AG04450 (cell line): ENCODE data around the gene ARID3A. TPM values are rescaled to one million over a fixed set of nuclear protein-coding genes. Genes with fewer than 3 reads are reported as not detected.

Experiments used
- CTCF ChIA-PET: fragments of 300-600, 350-600 bp; formaldehyde crosslinking; extraction: SDS; loops from one replicate; lab custom pipeline; 2022; ENCODE audit warnings: antibody characterized with exemption, inconsistent platforms; lab: Charles Lee
- POLR2A ChIA-PET: fragments of 350-600 bp; formaldehyde crosslinking; extraction: SDS; loops from one replicate; lab custom pipeline; 2021; ENCODE audit warnings: antibody characterized with exemption, inconsistent platforms; lab: Yijun Ruan, JAX
- DNase-seq: peaks from one replicate; pipeline ENCODE4 v3.0.0-alpha.2; 2011; ENCODE audit warnings: low read depth, low spot score
- H3K27ac ChIP-seq: one replicate; pipeline ENCODE4 v1.5.1; 2012; ENCODE audit warnings: low read depth, low read length, control low read depth
- H3K27me3 ChIP-seq: one replicate; pipeline ENCODE4 v1.6.0; 2012; ENCODE audit warnings: low read length; ENCODE audit not compliant: control insufficient read depth, insufficient read depth
- H3K4me3 ChIP-seq: 2 replicates; pipeline ENCODE4 v1.5.1; 2011; ENCODE audit warnings: mild to moderate bottlenecking, low read depth, low read length, control low read depth
- H3K9me3 ChIP-seq: 2 replicates; pipeline ENCODE4 v1.5.1; 2012; ENCODE audit warnings: low read length; ENCODE audit not compliant: control insufficient read depth, insufficient read depth
- polyA plus RNA-seq: library from polyadenylated mRNA; depleted of rRNA; stranded (reverse); fragments of >200 nt; gene quantifications from 2 replicates; pipeline ENCODE4 v1.2.3, GENCODE V29; 2011
- TF ChIP-seq, protein P1 (sequence below): IDR thresholded peaks from 2 replicates; pipeline ENCODE4 v1.5.1; 2011; ENCODE audit warnings: low read depth, low read length, control low read depth, inconsistent platforms

ARID3A gene
- polyA plus RNA-seq, 1 experiment: 7.6 TPM

DNA sequence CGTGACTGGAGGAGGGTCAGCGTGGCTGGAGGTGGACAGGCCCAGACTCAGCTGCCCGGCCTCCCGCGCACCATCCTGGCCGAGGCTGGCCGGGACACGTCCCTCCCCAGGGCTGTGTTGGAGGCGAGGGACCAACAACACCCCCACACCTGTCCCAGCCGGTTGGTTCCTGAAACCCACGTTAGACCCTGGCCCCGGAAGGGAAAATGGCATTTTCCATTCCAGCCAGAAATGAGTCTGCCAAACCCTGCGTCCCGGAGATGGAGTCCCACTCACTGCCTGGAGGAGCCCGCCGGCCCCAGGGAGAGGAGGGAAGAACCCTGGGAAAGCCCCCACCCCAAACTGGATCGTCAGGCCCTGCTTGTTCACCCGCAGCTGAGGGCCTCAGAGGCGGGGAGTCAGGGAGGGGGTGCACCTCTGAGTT is 53.5 kb downstream of the ARID3A start:
- no peak overlapping the region for H3K27ac ChIP-seq
- H3K27me3 ChIP-seq: no peaks in the 10 kb centered on the region
- CTCF ChIA-PET: interaction anchor here (1.1 kb wide), 1 partner anchor 57 kb away, joined by 4 read pairs; no protein-coding TSS in a partner anchor
- peaks cover 2% of the 10 kb centered on the region; the same call in 1 of the 2 replicates for H3K9me3 ChIP-seq
- H3K4me3 ChIP-seq: no peak overlapping the region
- no peak for DNase-seq
- TF ChIP-seq, protein P1, sequence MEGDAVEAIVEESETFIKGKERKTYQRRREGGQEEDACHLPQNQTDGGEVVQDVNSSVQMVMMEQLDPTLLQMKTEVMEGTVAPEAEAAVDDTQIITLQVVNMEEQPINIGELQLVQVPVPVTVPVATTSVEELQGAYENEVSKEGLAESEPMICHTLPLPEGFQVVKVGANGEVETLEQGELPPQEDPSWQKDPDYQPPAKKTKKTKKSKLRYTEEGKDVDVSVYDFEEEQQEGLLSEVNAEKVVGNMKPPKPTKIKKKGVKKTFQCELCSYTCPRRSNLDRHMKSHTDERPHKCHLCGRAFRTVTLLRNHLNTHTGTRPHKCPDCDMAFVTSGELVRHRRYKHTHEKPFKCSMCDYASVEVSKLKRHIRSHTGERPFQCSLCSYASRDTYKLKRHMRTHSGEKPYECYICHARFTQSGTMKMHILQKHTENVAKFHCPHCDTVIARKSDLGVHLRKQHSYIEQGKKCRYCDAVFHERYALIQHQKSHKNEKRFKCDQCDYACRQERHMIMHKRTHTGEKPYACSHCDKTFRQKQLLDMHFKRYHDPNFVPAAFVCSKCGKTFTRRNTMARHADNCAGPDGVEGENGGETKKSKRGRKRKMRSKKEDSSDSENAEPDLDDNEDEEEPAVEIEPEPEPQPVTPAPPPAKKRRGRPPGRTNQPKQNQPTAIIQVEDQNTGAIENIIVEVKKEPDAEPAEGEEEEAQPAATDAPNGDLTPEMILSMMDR: no peak
- POLR2A ChIA-PET: no interaction called here

DNA sequence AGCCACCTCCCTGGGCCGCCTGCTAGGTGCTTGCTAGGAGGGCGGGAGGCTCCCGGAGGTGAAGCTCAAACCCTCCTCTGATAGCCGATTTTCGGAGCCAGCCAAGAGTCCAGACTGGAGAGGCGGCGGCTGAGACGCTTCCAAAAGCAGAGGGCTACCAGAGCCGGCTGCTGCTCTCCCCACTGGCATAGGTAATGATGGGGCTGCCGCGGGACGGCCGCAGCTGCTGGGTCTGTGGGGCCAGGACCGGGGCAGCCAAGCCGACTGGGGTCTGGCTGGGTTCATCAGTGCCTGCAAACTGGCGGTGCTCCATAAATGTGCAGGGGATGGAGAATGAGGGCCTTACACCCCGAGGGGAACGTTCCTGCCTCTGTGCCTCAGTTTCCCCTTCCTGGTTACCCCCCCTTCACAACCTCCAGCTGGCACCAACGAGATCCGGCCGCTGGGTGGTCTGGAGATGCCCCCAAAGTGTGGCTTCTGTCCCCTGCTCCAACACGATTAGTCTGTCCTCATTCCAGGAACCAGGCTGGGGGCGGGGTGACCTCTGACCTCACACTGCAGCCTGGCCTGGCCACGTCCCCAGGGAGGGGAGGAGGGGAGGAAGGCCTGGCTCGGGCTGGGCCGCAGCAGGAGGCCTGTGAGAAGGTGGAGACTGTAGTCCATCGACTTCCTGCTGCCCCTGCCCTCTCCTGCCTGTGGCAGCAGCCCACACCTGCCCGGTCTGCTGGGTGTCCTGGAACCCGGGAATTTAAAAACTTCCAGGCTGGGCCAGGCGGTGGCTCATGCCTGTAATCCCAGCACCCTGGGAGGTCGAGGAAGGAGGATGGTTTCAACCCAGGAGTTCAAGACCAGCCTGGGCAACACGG is 54.5 kb downstream of the ARID3A start:
- Histone ChIP-seq H3K4me3 (no peak overlapping the region), H3K27me3 (no peaks in the 10 kb centered on the region), H3K27ac (no peak overlapping the region), H3K9me3 (peaks cover 4% of the 10 kb centered on the region; the same call in 1 of the 2 replicates)
- TF ChIP-seq, protein P1: no peak
- ChIA-PET POLR2A (interaction anchor here (1.1 kb wide), 1 partner anchor 16 kb away, joined by 5 read pairs; no protein-coding TSS in a partner anchor), CTCF (interaction anchor here (0.6 to 2.7 kb wide), 3 partner anchors 57 to 470 kb away, joined by 3 to 26 read pairs (median 4); no protein-coding TSS in a partner anchor)
- no peak for DNase-seq

DNA sequence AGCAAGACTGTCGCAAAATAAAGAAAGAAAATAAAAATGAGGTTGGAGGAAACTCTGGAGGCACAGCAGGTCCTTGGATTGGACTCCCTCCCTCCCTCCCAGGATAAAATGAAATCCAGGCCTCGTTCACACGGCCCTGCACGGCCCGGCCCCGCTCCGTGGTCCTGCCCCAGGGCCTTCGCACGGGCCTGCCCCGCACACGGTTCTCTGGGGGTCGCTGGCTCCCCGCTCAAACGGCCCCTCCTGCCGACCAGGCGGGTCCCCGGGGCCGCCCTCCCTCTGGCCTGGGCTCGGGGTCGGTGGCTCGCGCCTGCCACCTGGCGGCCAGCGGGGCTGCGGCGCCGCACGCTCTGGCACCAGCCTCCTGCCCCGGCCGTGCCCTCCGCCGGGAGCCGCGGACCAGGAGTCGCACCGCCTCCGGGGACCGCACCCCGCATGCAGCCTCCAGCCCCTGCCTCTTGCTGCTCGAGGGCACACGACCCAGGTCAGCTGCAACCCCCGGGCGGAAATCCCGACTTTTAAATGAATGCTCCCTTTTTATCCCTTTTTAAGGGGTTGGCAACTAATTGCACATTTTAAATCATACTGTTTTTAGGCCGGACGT is 56.8 kb downstream of the ARID3A start:
- no peaks in the 10 kb centered on the region for H3K27me3 ChIP-seq
- H3K27ac ChIP-seq: no peak overlapping the region
- DNase-seq: no peak
- H3K9me3 ChIP-seq: peaks cover 4% of the 10 kb centered on the region; the same call in 1 of the 2 replicates
- H3K4me3 ChIP-seq: peak overlapping the region; percentile 51
- POLR2A ChIA-PET: no interaction called here
- TF ChIP-seq, protein P1: peak; percentile 57
- CTCF ChIA-PET: interaction anchor here (1.6 to 4.4 kb wide), 3 partner anchors 12 to 62 kb away, joined by 6 to 26 read pairs (median 16); no protein-coding TSS in a partner anchor

DNA sequence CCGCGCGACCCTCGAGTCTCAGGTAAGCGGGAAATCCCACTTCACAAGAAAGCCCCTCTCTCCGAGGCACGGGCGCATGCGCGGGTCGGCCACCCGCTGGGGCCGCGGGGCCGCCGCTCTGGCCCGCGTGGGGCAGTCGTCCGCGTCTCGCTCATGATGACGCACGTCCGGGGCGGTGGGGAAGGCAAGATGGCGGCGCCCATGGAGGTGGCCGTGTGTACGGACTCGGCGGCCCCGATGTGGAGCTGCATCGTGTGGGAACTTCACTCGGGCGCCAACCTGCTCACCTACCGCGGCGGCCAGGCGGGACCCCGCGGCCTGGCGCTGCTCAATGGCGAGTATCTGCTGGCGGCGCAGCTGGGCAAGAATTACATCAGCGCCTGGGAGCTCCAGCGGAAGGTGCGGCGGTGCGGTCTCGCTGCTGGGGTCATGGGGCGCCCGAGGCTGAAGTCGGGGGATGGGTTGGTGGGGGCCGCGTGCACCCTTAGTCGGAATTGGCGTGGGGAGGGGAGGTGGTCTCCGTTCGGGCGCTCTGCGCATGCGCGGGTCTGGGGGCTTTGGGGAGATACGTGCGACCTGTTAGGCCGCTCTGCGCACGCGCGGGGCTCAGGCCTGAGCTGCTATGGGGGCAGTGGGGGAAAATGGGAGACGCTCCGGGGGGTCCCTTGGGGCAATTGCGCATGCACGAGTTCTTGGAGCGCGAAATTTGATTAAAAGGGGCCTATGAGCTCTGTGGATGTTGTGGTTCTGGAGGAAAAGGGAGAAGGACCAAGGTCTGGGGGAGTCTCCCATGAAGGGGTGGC is 58.5 kb downstream of the ARID3A start, which contains the start of gene WDR18:
Gene WDR18, plus strand, starts transcription at position 181 of the 803 bp plus-strand sequence. Its CDS starts 9 bp downstream, at position 190.
- Histone ChIP-seq H3K9me3 (peaks cover 4% of the 10 kb centered on the region; the same call in 1 of the 2 replicates), H3K27me3 (no peaks in the 10 kb centered on the region), H3K27ac (peak within 1 kb of the TSS; percentile 86), H3K4me3 (peak within 1 kb of the TSS; percentile 98)
- DNase-seq: peak; percentile 49
- TF ChIP-seq, protein P1: no peak
- CTCF ChIA-PET: interaction anchor here (0.5 to 4.4 kb wide), 8 partner anchors 49 to 260 kb away, joined by 3 to 19 read pairs (median 4); no protein-coding TSS in a partner anchor
- POLR2A ChIA-PET: interaction anchor here (0.6 to 1.8 kb wide), 12 partner anchors 8 to 319 kb away, joined by 3 to 11 read pairs (median 4); partner anchors contain the start of genes CIRBP and PRTN3
